ENCODE results near the gene DNAJC12.
A peak's percentile ranks its signal among the peaks of the same experiment; 100 is the strongest.

Gene DNAJC12

GRCh38 chr10:67852761-67853160 is 14.8 kb upstream of the DNAJC12 start:
- TF ChIP-seq FOXP2 (optimal IDR thresholded peaks at IDR 0.05; ENCODE audit: borderline replicate concordance, extremely low read depth, extremely low read length, insufficient read depth) (no peak), POLR2AphosphoS5 (IDR thresholded peaks at IDR 0.05; ENCODE audit: low read depth, low read length) (no peak), SIN3A (IDR thresholded peaks at IDR 0.05; ENCODE audit: borderline replicate concordance, insufficient read depth, low read length) (no peak), REST (IDR thresholded peaks at IDR 0.05; ENCODE audit: insufficient read depth in 1 of 2, low read depth in 2 of 2, low read length in 2 of 2) (no peak), TAF1 (IDR thresholded peaks at IDR 0.05; ENCODE audit: borderline replicate concordance, insufficient read depth, low read length) (no peak)

- no peak for TF ChIP-seq FOXP2 (optimal IDR thresholded peaks at IDR 0.05; ENCODE audit: borderline replicate concordance, extremely low read depth, extremely low read length, insufficient read depth)
- TF ChIP-seq SIN3A (IDR thresholded peaks at IDR 0.05; ENCODE audit: borderline replicate concordance, insufficient read depth, low read length), result no peak
- TF ChIP-seq POLR2AphosphoS5 (IDR thresholded peaks at IDR 0.05; ENCODE audit: low read depth, low read length), result no peak
- no peak for TF ChIP-seq REST (IDR thresholded peaks at IDR 0.05; ENCODE audit: insufficient read depth in 1 of 2, low read depth in 2 of 2, low read length in 2 of 2)
- TF ChIP-seq TAF1 (IDR thresholded peaks at IDR 0.05; ENCODE audit: borderline replicate concordance, insufficient read depth, low read length), result no peak
Measured at GRCh38 chr10:67851186-67851585, 13.2 kb upstream of the DNAJC12 start.

- TF ChIP-seq TAF1 (IDR thresholded peaks at IDR 0.05; ENCODE audit: borderline replicate concordance, insufficient read depth, low read length) (0 out of 2 replicates have a peak, but pooled peaks have one; percentile 77), POLR2AphosphoS5 (IDR thresholded peaks at IDR 0.05; ENCODE audit: low read depth, low read length) (peak; percentile 82), REST (IDR thresholded peaks at IDR 0.05; ENCODE audit: insufficient read depth in 1 of 2, low read depth in 2 of 2, low read length in 2 of 2) (no peak; a peak in 1 of 4 replicates), SIN3A (IDR thresholded peaks at IDR 0.05; ENCODE audit: borderline replicate concordance, insufficient read depth, low read length) (0 out of 2 replicates have a peak, but pooled peaks have one; percentile 50), FOXP2 (optimal IDR thresholded peaks at IDR 0.05; ENCODE audit: borderline replicate concordance, extremely low read depth, extremely low read length, insufficient read depth) (peak; percentile 77)
Measured at GRCh38 chr10:67849331-67850011, 11.5 kb upstream of the DNAJC12 start.

GRCh38 chr10:67843284-67843683 is 5.3 kb upstream of the DNAJC12 start:
- no peak for TF ChIP-seq SIN3A (IDR thresholded peaks at IDR 0.05; ENCODE audit: borderline replicate concordance, insufficient read depth, low read length)
- no peak for TF ChIP-seq POLR2AphosphoS5 (IDR thresholded peaks at IDR 0.05; ENCODE audit: low read depth, low read length)
- TF ChIP-seq TAF1 (IDR thresholded peaks at IDR 0.05; ENCODE audit: borderline replicate concordance, insufficient read depth, low read length), result no peak

- TF ChIP-seq TAF1 (IDR thresholded peaks at IDR 0.05; ENCODE audit: borderline replicate concordance, insufficient read depth, low read length), result no peak
- no peak for TF ChIP-seq FOXP2 (optimal IDR thresholded peaks at IDR 0.05; ENCODE audit: borderline replicate concordance, extremely low read depth, extremely low read length, insufficient read depth)
- no peak for TF ChIP-seq REST (IDR thresholded peaks at IDR 0.05; ENCODE audit: insufficient read depth in 1 of 2, low read depth in 2 of 2, low read length in 2 of 2)
- no peak for TF ChIP-seq POLR2AphosphoS5 (IDR thresholded peaks at IDR 0.05; ENCODE audit: low read depth, low read length)
- no peak for TF ChIP-seq SIN3A (IDR thresholded peaks at IDR 0.05; ENCODE audit: borderline replicate concordance, insufficient read depth, low read length)
Measured at GRCh38 chr10:67841737-67842136, 3.7 kb upstream of the DNAJC12 start.
